Stimulated activated CD8-positive, alpha-beta memory T cell treated with anti-CD3 and anti-CD28 coated beads, Interleukin-7, amount 100 ng/mL, for 4 hours (primary cell): ENCODE data around the gene ATG4B.

Source experiments
- DNase-seq, 2 donors: peaks; one replicate each; pipeline ENCODE4 v3.0.0-alpha.2; 2020; ENCODE audit warnings: low read depth in 2 of 2

Gene ATG4B

DNA sequence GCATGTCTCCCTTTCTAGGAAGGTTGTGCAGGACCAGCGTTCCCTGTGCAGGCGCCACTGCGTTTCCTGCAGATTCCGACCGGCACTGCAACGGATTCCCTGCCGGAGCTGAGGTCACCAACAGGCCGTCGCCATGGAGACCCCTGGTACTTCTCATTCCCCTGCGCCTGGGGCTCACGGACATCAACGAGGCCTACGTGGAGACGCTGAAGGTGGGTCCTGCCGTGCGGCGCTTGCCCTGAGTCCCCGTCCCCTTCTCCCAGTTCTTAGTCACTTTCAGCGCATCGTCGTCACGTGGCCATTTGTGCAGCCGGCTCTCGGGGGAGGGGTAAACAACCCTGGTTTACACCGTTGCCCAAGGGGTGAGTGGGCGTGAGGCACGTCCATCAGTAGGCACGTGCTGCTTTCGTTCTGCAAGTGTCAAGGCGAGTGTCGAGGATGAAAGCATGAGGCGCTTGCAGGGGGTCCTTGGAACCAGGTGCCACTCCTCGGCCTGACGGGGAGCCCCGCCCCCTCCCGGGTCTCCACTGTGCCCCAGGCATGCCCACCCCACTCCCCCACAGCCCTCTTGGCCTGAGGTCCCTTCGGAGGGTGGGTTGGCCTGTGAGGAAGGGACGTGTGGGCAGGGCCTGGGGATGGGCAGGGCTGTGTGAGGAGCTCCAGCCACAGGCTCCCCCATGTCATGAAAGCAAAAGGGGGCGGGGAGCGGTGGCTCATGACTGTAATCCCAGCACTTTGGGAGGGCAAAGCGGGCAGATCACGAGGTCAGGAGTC lies 29.3 kb downstream of the ATG4B start:
- DNase-seq = no peak

GRCh38 chr2:241668354-241668753 lies 30.9 kb downstream of the ATG4B start:
- DNase-seq = no peak

- no peak for DNase-seq
Measured at GRCh38 chr2:241668839-241669238, 31.3 kb downstream of the ATG4B start.

DNA sequence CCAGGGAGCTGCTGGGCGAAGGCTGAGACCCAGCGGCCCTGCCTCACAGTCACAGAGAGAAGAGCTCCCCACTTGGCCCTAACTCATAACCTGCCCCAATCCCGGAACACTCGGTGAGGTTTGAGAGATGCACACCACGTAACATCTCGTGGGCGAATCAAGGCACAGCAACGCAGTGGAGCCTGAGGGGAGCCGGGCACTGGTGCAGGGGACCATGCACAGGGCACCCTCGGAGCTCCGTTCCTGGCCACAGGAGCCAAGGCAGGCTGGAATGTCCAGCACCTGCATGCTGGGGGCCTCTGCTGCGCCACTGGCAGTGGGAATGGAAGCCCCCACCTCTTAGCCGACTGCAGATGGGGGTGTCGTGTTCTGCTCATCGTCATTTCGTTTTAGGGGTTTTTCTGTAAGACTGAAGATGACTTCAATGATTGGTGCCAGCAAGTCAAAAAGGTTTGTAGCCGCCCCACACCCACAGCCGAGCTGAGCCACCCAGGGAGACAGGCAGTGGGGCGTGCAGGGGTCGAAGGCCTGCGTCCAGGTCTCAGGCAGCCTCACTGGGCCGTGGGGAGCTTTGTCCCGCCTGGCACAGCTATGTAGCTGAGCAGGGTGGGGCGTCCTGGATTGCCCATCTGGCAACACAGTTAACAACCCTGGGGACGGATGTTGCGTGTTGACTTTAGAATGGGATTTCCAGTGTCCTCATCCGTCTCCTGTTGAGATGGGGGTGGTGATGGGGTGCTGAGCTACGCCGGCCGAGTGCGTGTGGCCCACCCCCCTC lies 33.0 kb downstream of the ATG4B start:
- DNase-seq = no peak

GRCh38 chr2:241671457-241672240 lies 34.2 kb downstream of the ATG4B start:
- DNase-seq = no peak

- no peak for DNase-seq
Measured at GRCh38 chr2:241672243-241673188, 35.0 kb downstream of the ATG4B start.

- no peak for DNase-seq
Measured at GRCh38 chr2:241673189-241673663, 35.7 kb downstream of the ATG4B start.

GRCh38 chr2:241673797-241674725 lies 36.6 kb downstream of the ATG4B start:
- no peak for DNase-seq

- no peak for DNase-seq
Measured at GRCh38 chr2:241675885-241676284, 38.4 kb downstream of the ATG4B start.

DNA sequence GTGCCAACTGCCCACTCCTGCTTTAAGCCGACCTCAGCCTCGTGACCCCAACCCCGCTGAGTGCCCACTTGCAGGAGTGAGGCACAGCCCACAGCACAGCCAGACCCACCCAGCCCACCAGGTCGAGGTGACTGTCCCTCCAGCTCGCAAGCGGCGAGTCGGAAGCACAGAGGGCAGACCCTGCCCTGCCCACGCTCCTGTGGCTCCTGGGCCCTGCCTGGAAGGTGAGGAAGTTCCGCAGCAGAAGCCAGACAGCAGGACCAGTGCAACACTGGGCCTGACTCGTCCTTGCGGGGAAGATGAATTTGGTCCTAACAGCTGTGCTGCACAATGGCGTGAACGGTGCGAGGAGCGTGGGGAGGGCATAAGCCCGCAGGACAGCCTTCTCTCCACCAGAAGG lies 39.2 kb downstream of the ATG4B start:
- no peak for DNase-seq

DNA sequence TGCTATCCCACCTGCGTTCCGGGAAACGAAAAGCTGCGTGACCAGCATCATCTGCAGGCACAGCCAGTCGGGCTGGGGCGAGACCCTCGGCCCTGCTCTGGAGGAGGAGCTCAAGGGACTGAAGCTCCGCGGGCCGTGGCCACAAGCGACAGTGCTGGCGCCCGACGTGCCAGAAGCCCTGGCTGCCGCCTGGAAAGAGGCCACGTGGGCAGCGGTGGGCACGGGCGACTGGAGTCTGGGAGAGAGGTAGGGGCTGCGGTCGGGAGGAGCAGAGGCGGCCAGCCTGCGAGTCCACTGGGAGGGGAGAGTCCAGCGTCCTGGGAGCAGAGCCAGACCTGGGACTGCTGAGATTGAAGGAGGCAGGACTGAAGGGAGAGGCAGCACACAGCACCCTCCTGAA lies 39.9 kb downstream of the ATG4B start:
- no peak for DNase-seq

DNA sequence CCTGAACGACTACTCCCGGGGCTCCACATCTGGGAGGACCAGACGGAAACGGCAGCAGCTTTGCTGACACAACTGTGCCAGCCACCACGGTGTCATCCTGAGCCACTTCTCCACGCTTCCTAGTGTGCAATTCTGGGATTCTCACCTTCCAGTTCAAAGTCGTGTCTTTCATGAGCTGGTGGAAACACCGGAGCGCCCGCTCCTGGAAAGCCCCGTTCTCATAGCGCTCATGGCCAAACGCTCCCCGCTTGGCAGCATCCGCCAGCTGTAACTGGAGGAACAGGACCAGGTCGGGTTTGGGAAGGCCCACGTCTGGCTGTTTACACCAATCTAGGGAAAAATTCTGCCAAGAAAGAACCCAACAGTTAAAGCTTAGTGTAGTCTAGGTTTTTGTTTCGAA lies 40.8 kb downstream of the ATG4B start:
- DNase-seq = no peak

DNA sequence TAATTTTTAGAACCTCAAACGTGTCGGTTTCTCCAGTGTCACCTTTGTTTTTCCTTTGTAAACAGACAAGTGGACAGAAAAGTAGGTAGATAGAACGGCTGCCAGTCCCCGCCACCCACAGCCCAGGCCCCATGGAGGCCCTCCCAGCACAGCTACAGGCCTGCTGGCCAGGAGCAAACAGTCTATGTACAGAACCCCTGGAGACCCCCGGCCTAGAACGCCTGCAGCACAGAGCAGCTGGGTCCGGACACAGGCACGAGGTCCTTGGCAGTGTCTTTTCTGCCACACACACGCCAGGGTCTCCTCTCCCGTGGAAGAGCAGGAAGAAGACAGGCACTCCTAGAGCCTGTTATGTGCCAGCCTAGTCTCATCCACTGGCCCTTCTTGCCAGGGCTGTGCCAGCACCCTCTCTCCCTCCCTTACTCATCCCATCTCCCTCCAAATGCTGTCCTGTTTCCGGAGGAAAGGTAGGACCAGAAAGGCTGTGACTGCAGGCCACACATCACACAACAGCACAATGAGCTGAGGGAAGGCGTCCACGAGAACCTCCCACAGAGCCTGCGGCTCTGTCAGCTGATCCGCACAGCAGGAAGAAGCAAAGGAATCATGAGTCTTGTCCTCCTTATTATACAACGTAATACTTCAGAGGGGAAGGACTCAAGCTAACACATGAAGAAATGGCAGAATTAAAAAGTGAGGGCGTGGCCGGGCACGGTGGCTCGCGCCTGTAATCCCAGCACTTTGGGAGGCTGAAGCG lies 41.5 kb downstream of the ATG4B start:
- DNase-seq = no peak

- DNase-seq = no peak
Measured at GRCh38 chr2:241680044-241680443, 42.6 kb downstream of the ATG4B start.

GRCh38 chr2:241680827-241681599 lies 43.5 kb downstream of the ATG4B start:
- no peak for DNase-seq

DNA sequence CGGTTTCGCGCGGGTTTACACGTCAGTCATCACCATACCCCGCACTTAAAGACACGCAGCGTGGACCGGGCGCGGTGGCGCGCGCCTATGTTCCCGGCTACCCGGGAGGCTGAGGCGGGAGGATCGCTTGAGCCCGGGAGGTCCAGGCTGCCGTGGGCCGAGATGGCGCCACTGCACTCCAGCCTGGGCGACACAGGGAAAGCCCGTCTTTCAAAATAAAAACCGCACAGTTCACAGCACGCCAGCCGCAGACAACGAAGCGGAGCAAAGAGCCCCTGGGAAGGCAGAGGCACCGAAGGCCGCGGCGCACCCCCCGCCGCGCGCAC lies 48.8 kb downstream of the ATG4B start:
- DNase-seq = no peak

GRCh38 chr2:241686650-241687425 lies 49.3 kb downstream of the ATG4B start, which contains the start of gene DTYMK:
Gene DTYMK (minus strand): TSS chr2:241686815. CDS start chr2:241686783, 32 bp downstream.
- DNase-seq = peak; percentile 84 to 95

DNA sequence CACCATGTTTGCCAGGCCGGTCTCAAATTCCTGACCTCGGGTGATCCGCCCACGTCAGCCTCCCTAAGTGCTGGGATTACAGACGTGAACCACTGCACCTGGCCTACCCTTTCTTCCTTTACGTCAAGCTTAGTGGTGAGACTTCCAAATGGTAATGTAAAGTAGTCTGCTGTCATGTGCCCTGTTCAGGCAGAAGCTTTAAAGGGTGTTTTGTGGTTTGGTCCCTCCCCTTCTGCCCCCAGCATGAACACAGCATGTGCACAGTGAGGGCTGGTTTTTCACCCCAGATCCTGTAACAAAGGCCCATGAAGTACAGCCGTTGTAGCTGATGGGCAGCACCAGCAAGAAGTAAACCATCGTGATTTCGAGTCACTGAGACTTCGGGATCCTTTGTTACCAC lies 51.8 kb downstream of the ATG4B start:
- peak in 1 of 2 donors; percentile 42 for DNase-seq
